CD14-positive monocyte (primary cell): ENCODE data around the gene PIK3R6. TPM values are rescaled to one million over a fixed set of nuclear protein-coding genes. Genes with fewer than 3 reads are reported as not detected.

Source experiments
- DNase-seq, 3 donors: peaks; one replicate each; pipeline ENCODE4 v3.0.0-alpha.2; 2011 to 2022
- H2AFZ ChIP-seq: 2 replicates; pipeline ENCODE4 v1.6.0; 2012; ENCODE audit warnings: mild to moderate bottlenecking, low read depth, low read length, inconsistent platforms; ENCODE audit not compliant: insufficient read depth, poor library complexity, severe bottlenecking
- H3K27ac ChIP-seq, 2 donors: 1 replicate in 1 of 2; 2 replicates in 1 of 2; pipeline ENCODE4 v1.5.1; 2012 to 2013; ENCODE audit warnings: low read length in 2 of 2, control low read depth in 1 of 2, inconsistent platforms in 1 of 2, low read depth in 1 of 2, mild to moderate bottlenecking in 1 of 2
- H3K27me3 ChIP-seq, 2 donors: one replicate each; pipeline versions ENCODE4 v1.6.0 to v1.6.1; 2011 to 2013; ENCODE audit warnings: low read length in 2 of 2; ENCODE audit not compliant: control insufficient read depth in 2 of 2, insufficient read depth in 2 of 2
- H3K36me3 ChIP-seq, 2 donors: replicated peaks in 1 of 2; 1 replicate in 1 of 2; 2 replicates in 1 of 2; pipeline versions ENCODE4 v1.5.1 to v1.6.1; 2012 to 2013; ENCODE audit warnings: low read length in 2 of 2, control low read depth in 1 of 2, inconsistent platforms in 1 of 2, mild to moderate bottlenecking in 1 of 2; ENCODE audit not compliant: insufficient read depth in 2 of 2, control insufficient read depth in 1 of 2
- H3K4me1 ChIP-seq, 2 donors: 1 replicate in 1 of 2; 2 replicates in 1 of 2; pipeline versions ENCODE4 v1.5.1 to v1.6.1; 2012 to 2013; ENCODE audit warnings: low read length in 2 of 2, control low read depth in 1 of 2, inconsistent platforms in 1 of 2, mild to moderate bottlenecking in 1 of 2, moderate library complexity in 1 of 2; ENCODE audit not compliant: insufficient read depth in 2 of 2, control insufficient read depth in 1 of 2
- H3K4me2 ChIP-seq: replicated peaks from 2 replicates; pipeline ENCODE3; 2012; ENCODE audit warnings: low read length, moderate library complexity, mild to moderate bottlenecking; ENCODE audit not compliant: poor library complexity, severe bottlenecking; ENCODE audit errors: extremely low read depth
- H3K4me3 ChIP-seq, 3 experiments: fragments of 200-600 bp in 1 of 3; sonication (generic) in 1 of 3; replicated peaks in 1 of 3; 1 replicate in 2 of 3; 2 replicates in 1 of 3; pipeline ENCODE4 v1.5.1; 2011 to 2013; ENCODE audit warnings: low read length in 3 of 3, mild to moderate bottlenecking in 3 of 3, control low read depth in 2 of 3, low read depth in 2 of 3, inconsistent platforms in 1 of 3, moderate library complexity in 1 of 3
- H3K79me2 ChIP-seq: 2 replicates; pipeline ENCODE4 v1.6.0; 2012; ENCODE audit warnings: mild to moderate bottlenecking, control low read depth, inconsistent platforms, low read length, moderate library complexity; ENCODE audit not compliant: insufficient read depth
- H3K9ac ChIP-seq: 2 replicates; pipeline ENCODE4 v1.6.0; 2017; ENCODE audit warnings: low read length, mild to moderate bottlenecking; ENCODE audit not compliant: insufficient read depth, poor library complexity, severe bottlenecking
- H3K9me3 ChIP-seq, 2 donors: replicated peaks in 1 of 2; 1 replicate in 1 of 2; 2 replicates in 1 of 2; pipeline versions ENCODE4 v1.5.1 to v1.6.1; 2012 to 2013; ENCODE audit warnings: low read length in 2 of 2, control low read depth in 1 of 2; ENCODE audit not compliant: control insufficient read depth in 1 of 2, insufficient read depth in 1 of 2
- H4K20me1 ChIP-seq: 2 replicates; pipeline ENCODE4 v1.6.0; 2012; ENCODE audit warnings: mild to moderate bottlenecking, low read length, control low read depth, moderate library complexity; ENCODE audit not compliant: insufficient read depth
- H3K27ac Mint-ChIP-seq, 7 donors: one replicate each; pipeline ENCODE4 v1.8.0; 2020; ENCODE audit warnings: mild to moderate bottlenecking in 7 of 7, mixed read lengths in 7 of 7, moderate library complexity in 6 of 7, inconsistent platforms in 2 of 7
- H3K27me3 Mint-ChIP-seq, 3 donors: one replicate each; pipeline ENCODE4 v1.8.0; 2021 to 2022; ENCODE audit warnings: low read depth in 3 of 3, mild to moderate bottlenecking in 3 of 3, mixed read lengths in 3 of 3, moderate library complexity in 3 of 3, inconsistent platforms in 1 of 3
- H3K36me3 Mint-ChIP-seq, 2 donors: one replicate each; pipeline ENCODE4 v1.8.0; 2020; ENCODE audit warnings: mixed read lengths in 2 of 2, inconsistent platforms in 1 of 2, mild to moderate bottlenecking in 1 of 2
- H3K4me1 Mint-ChIP-seq: one replicate; pipeline ENCODE4 v1.8.0; 2020; ENCODE audit warnings: mild to moderate bottlenecking, mixed read lengths
- H3K4me3 Mint-ChIP-seq, 2 donors: one replicate each; pipeline ENCODE4 v1.8.0; 2020; ENCODE audit warnings: mild to moderate bottlenecking in 2 of 2, mixed read lengths in 2 of 2, moderate library complexity in 1 of 2
- H3K9me3 Mint-ChIP-seq, 7 donors: one replicate each; pipeline ENCODE4 v1.8.0; 2020 to 2022; ENCODE audit warnings: mixed read lengths in 7 of 7, mild to moderate bottlenecking in 6 of 7, moderate library complexity in 6 of 7, inconsistent platforms in 2 of 7
- WGBS: methylation state at CpG from one replicate; pipeline ENCODE4 v1.1.5; 2013; ENCODE audit warnings: missing lambda C conversion rate; ENCODE audit not compliant: insufficient coverage; 5-methylcytosine and 5-hydroxymethylcytosine counted together
- intact Hi-C, 2 donors: fragments of 100-400 bp; cut with micrococcal nuclease; formaldehyde crosslinking; loops; one replicate each; pipeline versions ENCODE4 v1.15.0 to v1.15.1; 2023
- polyA plus RNA-seq, 3 donors: library from polyadenylated mRNA; depleted of rRNA in 1 of 3; unstranded in 2 of 3; stranded (reverse) in 1 of 3; fragments of 300-500 nt in 2 of 3; fragments of >200 nt in 1 of 3; fragmentation: Illumina TruSeq in 2 of 3; gene quantifications; 1 replicate in 2 of 3; 2 replicates in 1 of 3; pipeline ENCODE4 v1.2.3, GENCODE V29; 2012 to 2021
- TF ChIP-seq, protein P1 (sequence below): fragments of 200-600 bp; IDR thresholded peaks from one replicate; pipeline ENCODE4 v1.8.0; 2022; ENCODE audit warnings: antibody characterized with exemption, mild to moderate bottlenecking

The PIK3R6 gene
- polyA plus RNA-seq, 3 donors: 3.6 to 23.3 (median 5.8) TPM

DNA sequence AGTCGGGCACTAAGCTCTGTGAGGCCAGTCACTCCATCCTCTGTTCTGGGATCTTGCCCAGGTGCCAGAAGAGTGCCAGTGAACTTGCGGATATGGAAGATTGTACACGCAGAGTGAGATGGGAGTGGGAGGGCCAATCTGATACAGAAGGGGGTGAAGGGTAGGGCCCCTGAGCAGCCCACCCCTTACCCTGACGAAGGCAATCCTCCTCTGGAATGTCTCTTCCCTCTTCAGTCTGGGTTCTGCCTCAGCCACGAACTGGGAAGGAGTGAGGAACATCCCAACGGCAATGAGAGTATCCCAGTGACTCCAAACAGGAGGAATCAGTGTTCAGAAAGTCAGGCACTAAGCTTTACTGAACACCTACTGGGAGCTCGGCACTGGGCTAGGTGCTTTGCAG, 11.9 kb upstream of the PIK3R6 start:
- 90% methylated on average over 4 of the region's 7 CpGs for WGBS
- Histone ChIP-seq H3K79me2 (no peaks in the 10 kb centered on the region), H4K20me1 (peaks cover 73% of the 10 kb centered on the region), H3K9me3 (no peaks in the 10 kb centered on the region), H3K4me3 (no peak overlapping the region), H3K27ac (no peak overlapping the region), H3K9ac (no peak overlapping the region), H2AFZ (no peak overlapping the region), H3K27me3 (no peaks in the 10 kb centered on the region), H3K36me3 (peaks cover 66 to 77% of the 10 kb centered on the region in 2 donors), H3K4me1 (peaks cover under 1% of the 10 kb centered on the region in 2 donors), H3K4me2 (no peak overlapping the region)
- Mint-ChIP-seq H3K36me3 (peaks cover 73 to 75% of the 10 kb centered on the region in 2 donors), H3K4me1 (peaks cover under 1% of the 10 kb centered on the region), H3K27ac (peak overlapping the region in 1 of 7 donors; percentile 23), H3K9me3 (no peaks in the 10 kb centered on the region), H3K27me3 (peaks cover 0 to 6% (median 0%) of the 10 kb centered on the region in 3 donors), H3K4me3 (no peak overlapping the region)
- DNase-seq: no peak
- intact Hi-C loops: no loop called here
- TF ChIP-seq, protein P1, sequence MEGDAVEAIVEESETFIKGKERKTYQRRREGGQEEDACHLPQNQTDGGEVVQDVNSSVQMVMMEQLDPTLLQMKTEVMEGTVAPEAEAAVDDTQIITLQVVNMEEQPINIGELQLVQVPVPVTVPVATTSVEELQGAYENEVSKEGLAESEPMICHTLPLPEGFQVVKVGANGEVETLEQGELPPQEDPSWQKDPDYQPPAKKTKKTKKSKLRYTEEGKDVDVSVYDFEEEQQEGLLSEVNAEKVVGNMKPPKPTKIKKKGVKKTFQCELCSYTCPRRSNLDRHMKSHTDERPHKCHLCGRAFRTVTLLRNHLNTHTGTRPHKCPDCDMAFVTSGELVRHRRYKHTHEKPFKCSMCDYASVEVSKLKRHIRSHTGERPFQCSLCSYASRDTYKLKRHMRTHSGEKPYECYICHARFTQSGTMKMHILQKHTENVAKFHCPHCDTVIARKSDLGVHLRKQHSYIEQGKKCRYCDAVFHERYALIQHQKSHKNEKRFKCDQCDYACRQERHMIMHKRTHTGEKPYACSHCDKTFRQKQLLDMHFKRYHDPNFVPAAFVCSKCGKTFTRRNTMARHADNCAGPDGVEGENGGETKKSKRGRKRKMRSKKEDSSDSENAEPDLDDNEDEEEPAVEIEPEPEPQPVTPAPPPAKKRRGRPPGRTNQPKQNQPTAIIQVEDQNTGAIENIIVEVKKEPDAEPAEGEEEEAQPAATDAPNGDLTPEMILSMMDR: no peak

DNA sequence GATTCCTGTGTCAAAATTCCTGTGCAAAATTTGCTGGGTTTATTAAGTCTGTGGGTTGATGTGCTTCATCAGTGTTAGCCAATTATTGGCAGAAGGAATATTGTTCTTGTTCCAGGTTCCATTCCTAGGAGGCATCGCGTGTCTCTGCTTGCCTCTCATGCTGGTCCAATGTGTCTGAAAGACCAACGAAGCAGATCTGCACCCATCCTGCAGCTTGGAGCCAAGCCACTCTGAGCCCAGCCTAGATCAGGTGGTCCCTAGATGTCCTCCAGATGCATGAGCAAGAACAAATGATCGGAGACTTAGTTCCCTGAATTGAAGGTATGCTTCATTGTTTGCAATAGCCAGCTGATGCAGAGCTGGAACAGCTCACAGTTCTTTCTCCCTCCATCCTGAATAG, 10.5 kb upstream of the PIK3R6 start:
- 96% methylated on average over 4 of the region's 4 CpGs for WGBS
- Mint-ChIP-seq H3K27me3 (peaks cover 0 to 5% (median 0%) of the 10 kb centered on the region in 3 donors), H3K4me1 (peaks cover 15% of the 10 kb centered on the region), H3K4me3 (no peak overlapping the region), H3K27ac (peak overlapping the region in 2 of 7 donors; percentile 42 to 73), H3K36me3 (peaks cover 58 to 60% of the 10 kb centered on the region in 2 donors), H3K9me3 (no peaks in the 10 kb centered on the region)
- TF ChIP-seq, protein P1: no peak
- no peak overlapping the region for H3K4me3 ChIP-seq
- H3K4me2 ChIP-seq: no peak overlapping the region
- peaks cover 59% of the 10 kb centered on the region for H4K20me1 ChIP-seq
- H3K27me3 ChIP-seq: no peaks in the 10 kb centered on the region
- H3K4me1 ChIP-seq: peaks cover 14 to 15% of the 10 kb centered on the region in 2 donors
- no peaks in the 10 kb centered on the region for H3K9me3 ChIP-seq
- H2AFZ ChIP-seq: no peak overlapping the region
- H3K27ac ChIP-seq: peak overlapping the region in 1 of 2 donors; percentile 7
- H3K9ac ChIP-seq: no peak overlapping the region
- no peaks in the 10 kb centered on the region for H3K79me2 ChIP-seq
- intact Hi-C loops: no loop called here
- peaks cover 53 to 62% of the 10 kb centered on the region in 2 donors for H3K36me3 ChIP-seq
- no peak for DNase-seq
